K562 (cell line): ENCODE measurements around the gene ADD1. TPM values are rescaled to one million over a fixed set of nuclear protein-coding genes. Genes with fewer than 3 reads are reported as not detected.
A peak's percentile ranks its signal among the peaks of the same experiment; 100 is the strongest.

Experiments used
- ATAC-seq: fragments of 200-7000 bp; cut with Tn5 transposase; 3 replicates; pipeline ENCODE4 v1.9.1; 2020; ENCODE audit warnings: moderate library complexity
- BruUV-seq: library from RNA; stranded (reverse); fragments of 400-500 nt; replicated peaks from 2 replicates; lab custom pipeline; 2021; lab: Mats Ljungman, UMichigan
- CTCF ChIA-PET: fragments of 300-600 bp; formaldehyde crosslinking; extraction: SDS; loops from one replicate; lab custom pipeline; 2021; ENCODE audit warnings: low intra/inter-chr PET ratio; lab: Yijun Ruan, JAX
- POLR2A ChIA-PET: fragments of 300-600, 350-650 bp; sonication (Branson Sonifier 250); formaldehyde crosslinking; extraction: SDS; loops from one replicate; lab custom pipeline; 2021; ENCODE audit warnings: antibody characterized with exemption, inconsistent platforms; lab: Yijun Ruan, JAX
- DNase-seq, 4 experiments: peaks; one replicate each; pipeline versions ENCODE4 v3.0.0 to v3.0.0-alpha.2; 2011 to 2018; ENCODE audit warnings: low spot score in 3 of 4, mixed read lengths in 3 of 4; ENCODE audit errors: extremely low read depth in 1 of 4
- FAIRE-seq: peaks from 2 replicates; lab custom pipeline; 2011; peaks lifted over from hg19 to GRCh38; lab: Jason Lieb, UNC
- H2AFZ ChIP-seq: 2 replicates; pipeline ENCODE4 v1.6.0; 2011; ENCODE audit warnings: low read depth, low read length, control low read depth, inconsistent platforms
- H3K27ac ChIP-seq: fragments of 200-600 bp; 3 replicates; pipeline ENCODE4 v1.8.0; 2011; ENCODE audit warnings: low read depth, mild to moderate bottlenecking, control low read depth, inconsistent platforms, low read length, moderate library complexity, mixed read lengths; ENCODE audit errors: extremely low read depth
- H3K27me3 ChIP-seq, 2 experiments: fragments of 300-600 bp in 1 of 2; 2 replicates in 1 of 2; 3 replicates in 1 of 2; pipeline versions ENCODE4 v1.6.0 to v1.8.0; 2011; ENCODE audit warnings: inconsistent platforms in 2 of 2, low read length in 2 of 2, mild to moderate bottlenecking in 1 of 2, mixed read lengths in 1 of 2, moderate library complexity in 1 of 2; ENCODE audit not compliant: control insufficient read depth in 2 of 2, insufficient read depth in 2 of 2
- H3K36me3 ChIP-seq: fragments of 300-600 bp; 3 replicates; pipeline ENCODE4 v1.8.0; 2011; ENCODE audit warnings: mild to moderate bottlenecking, low read length, inconsistent platforms; ENCODE audit not compliant: control insufficient read depth, insufficient read depth
- H3K4me1 ChIP-seq, 2 experiments: fragments of 200-600 bp in 1 of 2; replicated peaks in 1 of 2; 2 replicates in 1 of 2; 3 replicates in 1 of 2; pipeline versions ENCODE4 v1.5.1 to v1.8.0; 2011; ENCODE audit warnings: inconsistent platforms in 2 of 2, low read length in 2 of 2, mild to moderate bottlenecking in 1 of 2, mixed read lengths in 1 of 2, moderate library complexity in 1 of 2; ENCODE audit not compliant: control insufficient read depth in 2 of 2, insufficient read depth in 2 of 2
- H3K4me2 ChIP-seq: 2 replicates; pipeline ENCODE4 v1.6.1; 2011; ENCODE audit warnings: low read length, control low read depth, inconsistent platforms, mixed read lengths; ENCODE audit not compliant: insufficient read depth
- H3K4me3 ChIP-seq: fragments of 200-600 bp; sonication (generic), shearing (Covaris generic); 2 replicates; pipeline ENCODE4 v1.5.1; 2016; ENCODE audit warnings: control low read depth, inconsistent platforms
- H3K79me2 ChIP-seq: fragments of 200-600 bp; 3 replicates; pipeline ENCODE4 v1.8.0; 2011; ENCODE audit warnings: low read length, inconsistent platforms; ENCODE audit not compliant: control insufficient read depth, insufficient read depth
- H3K9ac ChIP-seq, 2 experiments: 2 replicates each; pipeline versions ENCODE4 v1.6.0 to v1.6.1; 2011; ENCODE audit warnings: low read depth in 2 of 2, low read length in 2 of 2, control low read depth in 1 of 2, inconsistent platforms in 1 of 2, mild to moderate bottlenecking in 1 of 2, mixed read lengths in 1 of 2; ENCODE audit not compliant: insufficient read depth in 1 of 2
- H3K9me1 ChIP-seq: one replicate; pipeline ENCODE4 v1.6.0; 2011; ENCODE audit warnings: inconsistent platforms, mild to moderate bottlenecking, low read length, moderate library complexity; ENCODE audit not compliant: control insufficient read depth, insufficient read depth
- H3K9me3 ChIP-seq: replicated peaks from 2 replicates; pipeline ENCODE4 v1.5.1; 2011; ENCODE audit warnings: low read depth, low read length, inconsistent platforms; ENCODE audit not compliant: control insufficient read depth, insufficient read depth
- H4K20me1 ChIP-seq: replicated peaks from 2 replicates; pipeline ENCODE4 v1.6.1; 2011; ENCODE audit warnings: low read length, inconsistent platforms, mixed read lengths; ENCODE audit not compliant: control insufficient read depth, insufficient read depth
- MYNN ChIP-seq, 2 experiments: sonication (generic); formaldehyde crosslinking in 1 of 2; IDR thresholded peaks; 2 replicates each; pipeline versions ENCODE4 v1.5.0 to v1.6.1; 2016 to 2020; ENCODE audit warnings: antibody characterized with exemption in 1 of 2, missing genetic modification reagents in 1 of 2
- POLR2B ChIP-seq: fragments of 450-650 bp; IDR thresholded peaks from 2 replicates; pipeline ENCODE4 v1.6.1; 2018; ENCODE audit warnings: low read depth; ENCODE audit not compliant: partially characterized antibody
- POLR2G ChIP-seq: fragments of 200-400 bp; formaldehyde crosslinking; IDR thresholded peaks from 2 replicates; pipeline ENCODE4 v1.6.1; 2017; ENCODE audit warnings: low read depth, mild to moderate bottlenecking, antibody characterized with exemption, low read length, moderate library complexity
- WGBS: fragments of 100-300 bp; shearing (Covaris generic); methylation state at CpG from one replicate; pipeline ENCODE4 v1.1.6; 2016; ENCODE audit warnings: low coverage, mixed read lengths; ENCODE audit not compliant: insufficient coverage; ENCODE audit errors: missing lambda C conversion rate; 5-methylcytosine and 5-hydroxymethylcytosine counted together
- in situ Hi-C: fragments of 300-500 bp; cut with MboI; formaldehyde crosslinking; loops from 4 replicates; pipeline ENCODE4 v1.15.0; 2018; ENCODE audit warnings: inconsistent platforms, mixed read lengths
- intact Hi-C: fragments of 100-400 bp; cut with micrococcal nuclease; formaldehyde crosslinking; loops from 2 replicates; pipeline ENCODE4 v1.14.2; 2022
- polyA plus RNA-seq, 8 experiments: library from polyadenylated mRNA; depleted of rRNA in 4 of 8; stranded (reverse) in 5 of 8; unstranded in 3 of 8; fragments of >200 nt; fragmentation: Nextera tagmentation in 2 of 8; fragmentation: Illumina TruSeq in 1 of 8; extraction: Ambion mirVana in 2 of 8; extraction: Trizol in 1 of 8; gene quantifications; 2 replicates each; pipeline versions ENCODE4 v1.2.1 to v1.2.3, GENCODE V29; 2011 to 2014; ENCODE audit warnings: inconsistent platforms in 1 of 8, missing spikeins in 1 of 8
- total RNA-seq, 7 experiments: library from RNA; depleted of rRNA in 6 of 7; stranded (reverse); fragments of >200 nt in 6 of 7; fragmentation: Illumina TruSeq in 2 of 7; extraction: Trizol in 2 of 7; gene quantifications; 2 replicates each; pipeline versions ENCODE4 v1.2.1 to v1.2.3, GENCODE V29; 2011 to 2021; ENCODE audit warnings: low replicate concordance in 1 of 7
- TF ChIP-seq, protein P1 (sequence below): IDR thresholded peaks from 2 replicates; pipeline ENCODE4 v1.6.1; 2011; ENCODE audit warnings: borderline replicate concordance, low read depth, mild to moderate bottlenecking, moderate library complexity, low read length; ENCODE audit not compliant: insufficient read depth, poor library complexity, severe bottlenecking

ADD1 gene
- total and polyA plus RNA-seq, 9 of the 15 experiments (the other 6 are each of a cell fraction or from before 2014, with no cell fraction given), result 17.5 to 153 (median 74.0) TPM

GRCh38 chr4:2824836-2825381, 18.7 kb upstream of the ADD1 start:
- H3K36me3 ChIP-seq, result no peaks in the 10 kb centered on the region
- H3K9me3 ChIP-seq, result no peaks in the 10 kb centered on the region
- H3K4me1 ChIP-seq, result peaks cover 0 to 45% of the 10 kb centered on the region in 2 experiments; a peak in 1 of 5 replicates
- H3K27me3 ChIP-seq, result no peaks in the 10 kb centered on the region
- no peaks in the 10 kb centered on the region for H3K79me2 ChIP-seq
- no TSS peak for BruUV-seq
- H3K4me3 ChIP-seq, result no peak overlapping the region
- TF ChIP-seq POLR2B, result no peak
- TF ChIP-seq POLR2G, result 0 out of 2 replicates have a peak, but pooled peaks have one; percentile 2
- DNase-seq, result no peak
- no peak overlapping the region for H3K4me2 ChIP-seq
- intact Hi-C loops, result no loop called here
- CTCF ChIA-PET, result no interaction called here
- H3K27ac ChIP-seq, result no peak overlapping the region
- FAIRE-seq, result no peak
- H3K9me1 ChIP-seq, result peaks cover 2% of the 10 kb centered on the region
- H2AFZ ChIP-seq, result no peak overlapping the region
- ATAC-seq, result no peak
- POLR2A ChIA-PET, result interaction anchor here (0.7 kb wide), 1 partner anchor 1097 kb away, joined by 3 read pairs; no protein-coding TSS in a partner anchor
- WGBS, result 65% methylated on average over 11 of the region's 17 CpGs
- in situ Hi-C loops, result no loop called here
- no peak overlapping the region for H3K9ac ChIP-seq
- H4K20me1 ChIP-seq, result peaks cover 2% of the 10 kb centered on the region; the same call in 1 of the 2 replicates

- H3K9me1 ChIP-seq, result peaks cover under 1% of the 10 kb centered on the region
- no peak overlapping the region for H3K27ac ChIP-seq
- 88% methylated on average over 5 of the region's 13 CpGs for WGBS
- H3K27me3 ChIP-seq, result no peaks in the 10 kb centered on the region
- H3K4me1 ChIP-seq, result peaks cover 0 to 50% of the 10 kb centered on the region in 2 experiments; a peak in 1 of 5 replicates
- FAIRE-seq (no peak), ATAC-seq (no peak), DNase-seq (no peak)
- H4K20me1 ChIP-seq, result no peaks in the 10 kb centered on the region
- no peak overlapping the region for H3K9ac ChIP-seq
- in situ Hi-C loops (no loop called here), intact Hi-C loops (no loop called here)
- no TSS peak for BruUV-seq
- no peaks in the 10 kb centered on the region for H3K9me3 ChIP-seq
- TF ChIP-seq, protein P1, sequence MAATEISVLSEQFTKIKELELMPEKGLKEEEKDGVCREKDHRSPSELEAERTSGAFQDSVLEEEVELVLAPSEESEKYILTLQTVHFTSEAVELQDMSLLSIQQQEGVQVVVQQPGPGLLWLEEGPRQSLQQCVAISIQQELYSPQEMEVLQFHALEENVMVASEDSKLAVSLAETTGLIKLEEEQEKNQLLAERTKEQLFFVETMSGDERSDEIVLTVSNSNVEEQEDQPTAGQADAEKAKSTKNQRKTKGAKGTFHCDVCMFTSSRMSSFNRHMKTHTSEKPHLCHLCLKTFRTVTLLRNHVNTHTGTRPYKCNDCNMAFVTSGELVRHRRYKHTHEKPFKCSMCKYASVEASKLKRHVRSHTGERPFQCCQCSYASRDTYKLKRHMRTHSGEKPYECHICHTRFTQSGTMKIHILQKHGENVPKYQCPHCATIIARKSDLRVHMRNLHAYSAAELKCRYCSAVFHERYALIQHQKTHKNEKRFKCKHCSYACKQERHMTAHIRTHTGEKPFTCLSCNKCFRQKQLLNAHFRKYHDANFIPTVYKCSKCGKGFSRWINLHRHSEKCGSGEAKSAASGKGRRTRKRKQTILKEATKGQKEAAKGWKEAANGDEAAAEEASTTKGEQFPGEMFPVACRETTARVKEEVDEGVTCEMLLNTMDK, result no peak
- TF ChIP-seq MYNN (IDR thresholded peaks at IDR 0.05), result no peak
- TF ChIP-seq MYNN (CRISPR knock-in tag; IDR thresholded peaks at IDR 0.05), result no peak
- TF ChIP-seq POLR2G, result 0 out of 2 replicates have a peak, but pooled peaks have one; percentile 13
- ChIA-PET POLR2A (no interaction called here), CTCF (no interaction called here)
- no peaks in the 10 kb centered on the region for H3K79me2 ChIP-seq
- H2AFZ ChIP-seq, result no peak overlapping the region
- H3K36me3 ChIP-seq, result no peaks in the 10 kb centered on the region
- H3K4me3 ChIP-seq, result no peak overlapping the region
- H3K4me2 ChIP-seq, result no peak overlapping the region
Measured at GRCh38 chr4:2825740-2826139, 17.9 kb upstream of the ADD1 start.
